Activated CD8-positive, alpha-beta memory T cell treated with anti-CD3 and anti-CD28 coated beads for 24 hours (primary cell): ENCODE measurements around the gene LIMS2.

Experiments used
- DNase-seq: peaks from one replicate; pipeline ENCODE4 v3.0.0-alpha.2; 2020

LIMS2 gene

GRCh38 chr2:127619203-127619590 lies 56.1 kb downstream of the LIMS2 start:
- no peak for DNase-seq

DNA sequence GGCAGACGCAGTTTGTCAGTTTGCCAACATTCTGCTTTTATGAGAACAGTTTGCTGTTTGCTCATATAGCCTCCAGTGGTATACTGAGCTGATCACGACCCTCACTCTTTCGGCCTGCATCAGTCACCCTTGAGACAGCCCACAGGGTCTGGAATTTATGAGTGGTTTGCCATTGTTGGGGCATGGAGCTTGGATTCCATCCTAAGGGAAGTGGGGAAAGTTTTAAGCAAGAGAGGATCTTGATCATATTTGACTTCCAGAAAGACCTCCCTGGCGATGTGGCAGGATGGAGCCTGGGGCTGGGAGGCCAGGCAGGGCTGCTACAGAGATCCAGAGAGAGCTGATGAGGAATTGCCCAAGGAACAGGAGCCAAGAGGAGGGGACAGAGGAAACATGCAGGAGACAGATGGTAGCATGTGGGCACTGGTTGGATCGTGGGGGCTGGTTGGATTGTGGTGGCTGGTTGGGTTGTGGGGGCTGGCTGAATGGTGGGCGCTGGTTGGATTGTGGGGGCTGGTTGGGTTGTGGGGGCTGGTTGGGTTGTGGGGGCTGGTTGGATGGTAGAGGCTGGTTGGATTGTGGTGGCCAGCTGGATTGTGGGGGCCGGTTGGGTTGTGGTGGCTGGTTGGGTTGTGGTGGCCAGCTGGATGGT lies 56.7 kb downstream of the LIMS2 start:
- DNase-seq: peak; percentile 33

DNA sequence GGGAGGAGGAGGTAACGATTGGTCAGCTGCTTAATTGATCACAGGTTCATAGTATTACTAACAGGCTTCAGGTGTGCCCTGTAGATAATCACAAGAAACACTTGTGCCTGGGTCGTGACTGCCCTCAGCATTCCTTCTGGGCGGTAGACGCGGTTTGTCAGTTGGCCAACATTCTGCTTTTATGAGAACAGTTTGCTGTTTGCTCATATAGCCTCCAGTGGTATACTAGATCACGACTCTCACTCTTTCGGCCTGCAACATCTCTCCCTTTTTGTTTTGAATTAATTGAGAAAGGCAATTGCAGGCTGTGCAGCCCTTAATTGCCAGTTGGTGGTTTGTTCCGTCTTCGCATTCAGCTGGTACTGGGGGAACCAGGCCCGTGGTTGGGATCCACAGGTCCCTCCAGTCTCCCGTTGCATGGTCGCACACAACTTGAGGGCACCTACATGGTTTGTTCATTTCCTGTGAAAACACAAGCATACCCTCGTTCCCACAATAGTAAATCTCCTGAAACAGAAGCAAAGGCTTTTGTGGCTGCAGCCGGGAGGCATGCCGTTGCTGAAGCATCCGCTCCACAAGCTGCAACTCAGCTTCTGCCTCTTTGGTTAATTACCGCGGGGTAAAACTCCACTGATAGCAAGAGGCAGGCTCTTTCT lies 59.7 kb downstream of the LIMS2 start:
- DNase-seq: peak; percentile 52

GRCh38 chr2:127614731-127615130 lies 60.6 kb downstream of the LIMS2 start:
- DNase-seq: no peak

- no peak for DNase-seq
Observed at GRCh38 chr2:127614246-127614645, 61.1 kb downstream of the LIMS2 start.

DNA sequence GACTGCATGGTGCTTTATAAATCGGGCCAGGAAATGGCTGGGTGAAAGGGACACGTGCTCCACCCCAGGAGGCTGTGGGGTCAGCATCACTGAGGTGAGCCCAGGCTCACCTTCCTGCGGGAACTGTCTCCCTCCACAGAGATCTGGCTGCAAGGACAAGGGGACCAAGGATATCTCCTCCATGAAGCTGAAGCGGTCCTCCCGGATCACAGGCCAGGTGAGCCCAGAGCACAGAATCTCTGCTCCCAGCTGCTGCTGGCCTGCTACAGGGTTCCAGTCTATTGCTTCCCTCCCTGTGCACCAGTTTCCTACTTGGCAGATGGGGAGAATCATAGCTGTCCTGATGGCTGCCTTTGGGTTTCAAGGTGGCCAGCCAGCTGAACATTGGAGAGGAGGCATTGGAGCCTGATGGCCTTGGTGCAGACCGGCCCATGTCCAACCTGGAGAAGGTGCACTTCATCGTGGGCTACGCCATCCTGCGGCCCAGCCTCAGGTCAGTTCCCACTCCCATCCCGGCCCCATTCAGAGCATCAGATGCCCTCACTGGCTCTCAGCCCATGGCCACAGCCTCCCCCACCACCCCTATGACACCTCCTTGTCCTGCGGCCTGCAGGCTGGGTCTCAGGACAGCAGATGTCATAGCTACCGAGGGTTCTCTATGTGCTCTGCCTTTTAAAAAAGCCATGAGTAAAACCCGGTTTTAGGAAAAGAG lies 63.1 kb downstream of the LIMS2 start:
- DNase-seq: no peak

DNA sequence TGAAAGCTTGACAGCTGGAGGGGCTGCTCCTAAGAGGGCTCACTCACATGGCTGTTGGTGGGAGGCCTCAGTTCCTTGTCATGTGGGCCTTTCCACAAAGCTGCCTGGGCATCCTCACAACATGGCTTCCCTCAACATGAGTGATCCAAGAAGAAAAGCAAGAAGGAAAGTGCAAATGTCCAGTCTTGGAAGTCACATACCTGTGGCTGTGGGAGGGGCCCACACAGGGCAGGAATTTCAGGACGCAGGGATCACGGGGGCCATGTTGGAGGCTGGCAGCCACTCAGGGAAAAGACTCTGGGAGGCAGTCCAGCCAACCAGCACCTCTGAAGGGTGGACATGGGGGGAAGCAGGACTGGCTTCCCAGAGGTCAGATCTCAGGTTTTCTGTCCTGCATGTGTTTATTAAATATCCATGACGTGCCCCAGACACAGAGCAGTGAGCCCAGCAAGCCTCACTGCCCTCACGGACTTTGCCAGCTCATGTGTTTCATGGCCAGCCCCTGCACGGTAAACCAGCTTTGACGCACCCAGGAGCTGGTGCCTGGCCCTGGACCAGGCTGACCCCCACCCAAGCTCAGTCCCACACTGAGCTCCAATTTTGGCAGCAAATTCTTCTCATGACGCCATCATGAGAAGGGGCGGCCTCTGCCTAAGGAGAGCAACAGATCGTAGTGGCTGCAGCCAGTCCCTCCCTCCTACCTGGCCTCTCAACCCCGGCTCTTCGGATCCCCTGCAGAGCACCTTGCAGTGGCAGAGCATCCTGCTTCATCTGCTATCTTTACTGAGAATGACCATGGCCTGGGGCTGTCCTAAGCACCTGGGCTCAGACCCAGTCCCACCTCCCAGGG lies 64.0 kb downstream of the LIMS2 start:
- DNase-seq: no peak

DNA sequence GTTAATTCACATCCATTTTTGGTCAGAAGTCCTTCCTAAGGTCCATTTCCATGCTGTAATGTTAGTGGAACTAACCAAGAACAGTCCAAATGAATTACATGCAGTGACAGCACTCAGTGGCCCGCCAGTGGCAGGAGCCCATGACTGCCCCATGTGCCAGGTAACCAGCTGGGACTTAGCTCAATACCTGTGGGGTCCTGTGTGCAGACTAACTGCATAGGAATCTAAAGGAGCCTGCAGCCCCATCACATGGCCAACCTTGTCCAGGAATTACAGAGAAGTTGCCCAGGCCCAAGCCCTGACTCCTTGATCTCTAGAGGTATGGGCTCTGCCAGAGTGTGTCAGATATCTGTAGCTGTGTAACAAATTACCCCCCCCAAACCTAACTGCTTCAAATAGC lies 64.8 kb downstream of the LIMS2 start:
- DNase-seq: no peak

DNA sequence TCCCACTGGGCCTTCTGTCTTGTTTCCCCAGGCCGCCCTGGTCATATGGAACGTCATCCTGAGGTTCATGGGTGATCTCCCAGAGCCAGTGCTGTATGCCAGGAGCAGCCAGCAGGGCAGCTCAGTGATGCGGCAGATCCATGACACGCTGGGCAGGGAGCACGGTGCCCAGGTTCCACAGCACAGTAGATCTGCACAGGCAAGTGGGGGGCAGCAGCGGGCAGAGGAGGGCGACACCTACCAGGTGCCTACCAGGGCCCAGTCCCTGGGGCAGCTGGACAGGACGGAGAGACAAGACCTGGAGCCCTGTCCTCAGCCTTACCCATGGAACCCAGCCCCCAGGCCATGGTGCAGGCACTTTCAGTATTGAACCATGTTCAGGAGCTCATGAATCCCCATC lies 65.5 kb downstream of the LIMS2 start:
- DNase-seq: no peak

- no peak for DNase-seq
Observed at GRCh38 chr2:127609031-127609751, 66.1 kb downstream of the LIMS2 start.

GRCh38 chr2:127608061-127609030 lies 67.0 kb downstream of the LIMS2 start:
- DNase-seq: no peak

GRCh38 chr2:127607399-127607908 lies 67.9 kb downstream of the LIMS2 start:
- no peak for DNase-seq

GRCh38 chr2:127606625-127607398 lies 68.5 kb downstream of the LIMS2 start:
- DNase-seq: no peak

GRCh38 chr2:127605691-127606263 lies 69.6 kb downstream of the LIMS2 start:
- no peak for DNase-seq

DNA sequence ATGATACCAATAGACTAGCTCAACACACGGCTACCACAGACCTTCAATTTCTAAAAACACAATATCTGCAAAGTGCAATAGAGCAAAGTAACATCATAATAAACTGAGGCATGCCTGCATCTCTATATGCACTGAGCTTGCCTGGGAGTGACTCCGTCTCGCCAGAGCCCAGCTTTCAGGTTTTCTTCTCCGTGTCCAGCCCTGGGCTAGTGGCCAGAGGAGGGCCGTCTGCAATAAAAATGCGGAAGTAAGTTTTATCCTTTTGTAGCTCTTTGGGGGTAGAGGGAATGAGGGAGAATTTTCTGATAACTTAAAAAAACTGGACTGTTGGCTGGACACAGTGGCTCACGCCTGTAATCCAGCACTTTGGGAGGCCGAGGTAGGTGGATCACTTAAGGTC lies 70.3 kb downstream of the LIMS2 start:
- no peak for DNase-seq

DNA sequence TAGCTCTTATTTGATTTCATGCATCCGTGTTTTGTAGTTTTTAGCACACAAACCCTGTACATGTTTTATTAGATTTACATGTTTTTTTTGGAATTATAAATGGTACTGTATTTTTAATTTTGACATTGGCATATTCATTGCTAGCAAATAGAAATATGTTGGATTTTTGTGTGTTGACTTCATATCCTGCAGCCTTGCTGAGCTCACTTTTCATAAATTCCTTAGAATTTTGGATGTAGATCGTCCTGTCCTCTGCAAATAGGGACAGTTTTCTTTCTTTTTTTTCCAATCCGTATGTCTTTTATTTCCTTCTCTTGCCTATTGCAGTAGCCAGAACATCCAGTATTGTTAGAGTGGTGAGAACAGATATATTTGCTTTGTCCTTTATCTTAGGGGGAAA lies 76.1 kb downstream of the LIMS2 start:
- DNase-seq: no peak

DNA sequence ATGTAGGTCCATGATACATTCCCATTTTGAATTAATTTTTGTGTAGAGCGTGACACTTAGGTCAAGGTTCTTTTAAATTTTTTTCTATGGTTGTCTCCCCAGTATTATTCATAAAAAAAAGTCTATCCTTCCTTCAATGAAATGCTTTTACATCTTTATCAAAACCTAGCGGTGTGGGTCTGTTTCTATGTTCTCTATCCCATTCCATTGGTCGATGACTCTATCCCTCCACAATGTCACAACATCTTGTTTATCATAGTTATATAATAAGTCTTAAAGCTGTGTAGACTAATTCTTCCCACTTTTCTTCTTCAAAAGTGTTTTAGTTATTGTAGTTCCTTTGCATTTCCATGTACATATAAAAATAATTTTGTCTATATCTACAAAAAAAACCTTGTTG lies 76.6 kb downstream of the LIMS2 start:
- no peak for DNase-seq

DNA sequence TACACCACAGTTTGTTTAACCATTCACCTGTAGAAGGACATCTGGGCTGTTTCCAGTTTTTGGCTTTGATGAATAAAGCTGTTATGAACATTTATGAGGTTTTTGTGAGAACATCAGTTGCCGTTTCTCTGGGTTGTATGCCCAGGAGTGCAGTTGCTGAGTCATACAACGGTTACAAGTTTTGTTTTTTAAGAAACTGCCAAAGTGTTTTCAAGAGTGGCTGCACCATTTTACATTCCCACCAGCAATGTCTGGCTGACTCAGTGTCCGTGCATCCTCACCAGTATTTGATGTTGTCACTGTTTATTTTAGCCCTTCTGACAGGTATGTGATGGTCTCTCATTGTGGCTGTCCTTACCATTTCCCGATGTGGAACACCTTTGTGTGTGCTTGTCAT lies 77.3 kb downstream of the LIMS2 start:
- DNase-seq: no peak

DNA sequence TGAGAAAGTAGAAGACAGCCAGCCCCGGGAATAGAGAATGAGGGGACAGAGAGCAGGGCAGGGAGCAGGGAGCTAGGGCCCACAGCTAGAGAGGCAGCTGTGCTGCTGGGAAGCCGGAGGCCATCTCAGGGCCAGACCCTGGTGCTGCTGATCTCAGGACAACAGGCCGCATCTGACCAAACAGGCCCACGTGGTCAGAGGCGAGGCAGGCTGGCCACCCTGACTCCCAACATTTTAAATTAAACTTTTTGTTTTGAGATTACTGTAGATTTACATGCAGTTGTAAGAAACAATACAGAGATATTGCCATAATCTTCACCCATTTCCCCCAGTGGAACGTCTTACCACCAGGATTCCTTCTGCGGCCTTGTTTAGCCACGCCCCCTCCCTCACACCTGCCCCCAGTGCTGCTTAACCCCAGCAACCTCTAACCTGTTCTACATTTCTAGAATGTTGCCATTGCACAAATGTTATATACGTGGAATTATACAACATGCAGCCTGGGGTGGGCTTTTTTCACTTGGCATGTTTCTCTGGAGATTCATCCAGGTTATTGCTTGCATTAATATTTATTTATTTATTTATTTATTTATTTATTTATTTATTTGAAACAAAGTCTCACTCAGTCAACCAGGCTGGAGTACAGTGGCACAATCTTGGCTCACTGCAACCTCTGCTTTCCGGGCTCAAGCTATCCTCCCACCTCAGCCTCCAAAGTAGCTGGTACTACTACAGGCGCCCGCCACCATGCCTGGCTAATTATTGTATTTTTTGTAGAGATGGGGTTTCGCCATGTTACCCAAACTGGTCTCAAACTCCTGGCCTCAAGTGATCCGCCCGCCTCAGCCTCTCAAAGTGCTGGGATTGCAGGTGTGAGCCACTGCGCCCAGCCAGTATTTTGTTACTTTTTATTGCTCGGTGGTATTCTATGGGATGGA lies 78.0 kb downstream of the LIMS2 start:
- no peak for DNase-seq
